Measurements from ENCODE around the gene UBA6. TPM values are rescaled to one million over a fixed set of nuclear protein-coding genes. Genes with fewer than 3 reads are reported as not detected.

Gene UBA6
- total and polyA plus RNA-seq, 9 of the 15 experiments (the other 6 are each of a cell fraction or from before 2014, with no cell fraction given), result 22.9 to 139 (median 94.6) TPM

- TF ChIP-seq GABPB2 (CRISPR knock-in tag; conservative IDR thresholded peaks at IDR 0.05) (no peak), POLR2A (conservative IDR thresholded peaks at IDR 0.05) (peak; percentile 89), ZC3H4 (CRISPR knock-in tag; IDR thresholded peaks at IDR 0.05; ENCODE audit: borderline replicate concordance) (no peak), TFAP4 (CRISPR knock-in tag; IDR thresholded peaks at IDR 0.05; ENCODE audit: borderline replicate concordance) (peak; percentile 93), FOSL1 (tag; conservative IDR thresholded peaks at IDR 0.05) (peak; percentile 30; the same call in 1 of the 2 replicates), TAL1 (IDR thresholded peaks at IDR 0.05) (no peak), ZBTB40 (IDR thresholded peaks at IDR 0.05) (peak; percentile 90), ZBTB40 (CRISPR knock-in tag; IDR thresholded peaks at IDR 0.05) (no peak), HNRNPH1 (optimal IDR thresholded peaks at IDR 0.05; ENCODE audit: low read depth, low read length) (no peak), CREM (IDR thresholded peaks at IDR 0.05; ENCODE audit: low read depth) (peak; percentile 90), ATF1 (CRISPR knock-in tag; IDR thresholded peaks at IDR 0.05) (no peak), ATF1 (tag; IDR thresholded peaks at IDR 0.05) (peak; percentile 85), FOXP1 (CRISPR knock-in tag; IDR thresholded peaks at IDR 0.05) (peak; percentile 66; the same call in 1 of the 2 replicates), ARID1B (IDR thresholded peaks at IDR 0.05) (no peak), GTF2F1 (IDR thresholded peaks at IDR 0.05; ENCODE audit: low read depth, low read length) (no peak), PBX2 (CRISPR knock-in tag; IDR thresholded peaks at IDR 0.05; ENCODE audit: low read depth) (no peak), PBX2 (tag; conservative IDR thresholded peaks at IDR 0.05; ENCODE audit: low read depth) (no peak)
These were observed at the start of gene UBA6 (continued) for GRCh38 chr4:67700738-67701516.

All from K562 (cell line).